Astrocyte of the spinal cord (primary cell): ENCODE data around the gene CLDN16.

Experiments
- DNase-seq: peaks from one replicate; pipeline ENCODE4 v3.0.0; 2011; ENCODE audit warnings: low read depth, low spot score
- H3K4me3 ChIP-seq: 2 replicates; pipeline ENCODE4 v1.5.1; 2011; ENCODE audit warnings: low read depth, mild to moderate bottlenecking, low read length, moderate library complexity
- CTCF ChIP-seq: IDR thresholded peaks from 2 replicates; pipeline ENCODE4 v1.5.1; 2012; ENCODE audit warnings: low read depth, mild to moderate bottlenecking, low read length, inconsistent platforms
- in situ Hi-C: cut with HindIII; loops from 2 replicates; pipeline ENCODE4 v1.10.0; 2017; ENCODE audit warnings: low sequenced_read_pairs

Gene CLDN16

GRCh38 chr3:190404715-190405114, 16.8 kb downstream of the CLDN16 start:
- H3K4me3 ChIP-seq, result no peak overlapping the region
- no peak for TF ChIP-seq CTCF
- in situ Hi-C loops, result no loop called here
- no peak for DNase-seq

- no peak for DNase-seq
- TF ChIP-seq CTCF, result no peak
- H3K4me3 ChIP-seq, result no peak overlapping the region
- in situ Hi-C loops, result no loop called here
These were observed 26.3 kb downstream of the CLDN16 start for GRCh38 chr3:190414297-190414696.

GRCh38 chr3:190424108-190424477, 36.1 kb downstream of the CLDN16 start:
- no peak for DNase-seq
- TF ChIP-seq CTCF, result no peak
- in situ Hi-C loops, result no loop called here
- no peak overlapping the region for H3K4me3 ChIP-seq

- H3K4me3 ChIP-seq, result no peak overlapping the region
- peak; percentile 68 for TF ChIP-seq CTCF
- in situ Hi-C loops, result no loop called here
- DNase-seq, result peak; percentile 70
These were observed 36.8 kb downstream of the CLDN16 start for GRCh38 chr3:190424478-190425439.

- no peak overlapping the region for H3K4me3 ChIP-seq
- DNase-seq, result no peak
- TF ChIP-seq CTCF, result no peak
- in situ Hi-C loops, result no loop called here
These were observed 37.9 kb downstream of the CLDN16 start for GRCh38 chr3:190425833-190426232.

- DNase-seq, result no peak
- no peak for TF ChIP-seq CTCF
- in situ Hi-C loops, result no loop called here
- no peak overlapping the region for H3K4me3 ChIP-seq
These were observed 39.0 kb downstream of the CLDN16 start for GRCh38 chr3:190426806-190427507.
